Kidney (tissue), 14 donors: Measurements from ENCODE around the gene SLC22A23. TPM values are rescaled to one million over a fixed set of nuclear protein-coding genes. Genes with fewer than 3 reads are reported as not detected.
A peak's percentile ranks its signal among the peaks of the same experiment; 100 is the strongest.

Experiments
- DNase-seq, 5 donors: peaks; one replicate each; pipeline ENCODE4 v3.0.0-alpha.2; 2013 to 2020
- FAIRE-seq: peaks from 2 replicates; lab custom pipeline; 2012; peaks lifted over from hg19 to GRCh38; lab: Jason Lieb, UNC
- H3K27ac ChIP-seq, 2 donors: one replicate each; pipeline ENCODE4 v1.7.0; 2013; ENCODE audit warnings: low read depth in 2 of 2, low read length in 2 of 2, inconsistent platforms in 1 of 2
- H3K27me3 ChIP-seq: one replicate; pipeline ENCODE4 v1.7.1; 2013; ENCODE audit warnings: low read length, inconsistent platforms; ENCODE audit not compliant: control insufficient read depth, insufficient read depth
- H3K36me3 ChIP-seq, 3 donors: one replicate each; pipeline versions ENCODE4 v1.7.0 to v1.7.1; 2013; ENCODE audit warnings: low read length in 3 of 3, control low read depth in 1 of 3, inconsistent platforms in 1 of 3; ENCODE audit not compliant: insufficient read depth in 3 of 3, control insufficient read depth in 2 of 3
- H3K4me1 ChIP-seq, 3 donors: one replicate each; pipeline versions ENCODE4 v1.7.0 to v1.7.1; 2013; ENCODE audit warnings: low read length in 3 of 3, inconsistent platforms in 1 of 3, low read depth in 1 of 3; ENCODE audit not compliant: control insufficient read depth in 2 of 3, insufficient read depth in 2 of 3
- H3K4me3 ChIP-seq, 3 donors: one replicate each; pipeline versions ENCODE4 v1.7.0 to v1.8.1; 2013; ENCODE audit warnings: low read length in 3 of 3, control low read depth in 1 of 3, inconsistent platforms in 1 of 3
- H3K9ac ChIP-seq, 3 donors: one replicate each; pipeline versions ENCODE4 v1.7.0 to v1.7.1; 2013; ENCODE audit warnings: low read length in 3 of 3, control low read depth in 1 of 3, inconsistent platforms in 1 of 3
- H3K9me3 ChIP-seq, 3 donors: one replicate each; pipeline versions ENCODE4 v1.7.0 to v1.7.1; 2013; ENCODE audit warnings: low read length in 3 of 3, control low read depth in 1 of 3, inconsistent platforms in 1 of 3; ENCODE audit not compliant: control insufficient read depth in 2 of 3, insufficient read depth in 1 of 3
- intact Hi-C: fragments of 100-400 bp; cut with DNase I; formaldehyde crosslinking; loops from one replicate; pipeline ENCODE4 v1.11.1; 2022
- polyA plus RNA-seq: library from polyadenylated mRNA; stranded (reverse); fragments of 350-450 nt; fragmentation: Illumina TruSeq; extraction: RNeasy Lipid Tissue Mini Kit (QIAGEN cat#74804); gene quantifications from one replicate; pipeline ENCODE4 v1.2.3, GENCODE V29; 2014; ENCODE audit warnings: low read depth, low replicate concordance; ENCODE audit not compliant: insufficient read depth
- total RNA-seq: library from RNA; stranded (reverse); fragmentation: NEBNext Ultra II Directional; extraction: Animal tissue kit (Norgen Biotek cat#: 25700); gene quantifications from one replicate; pipeline ENCODE4 v1.2.1, GENCODE V29; 2021
- TF ChIP-seq, protein P1 (sequence below): IDR thresholded peaks from 3 replicates; pipeline ENCODE4 v1.5.1; 2012; ENCODE audit warnings: mild to moderate bottlenecking, moderate library complexity, borderline replicate concordance; ENCODE audit not compliant: insufficient read depth; ENCODE audit errors: extremely low read depth
- donor health status: control.
- donor health status: control.
- donor health status: control.
- donor health status: control.
- donor health status: control.
- donor health status: DM: yes; HTN: yes; CAD: no.
- donor health status: Normal renal cell carcinoma (clear cell type).

SLC22A23 gene
- total and polyA plus RNA-seq, 2 donors from 2014 or later = 5.3 to 5.7 TPM

DNA sequence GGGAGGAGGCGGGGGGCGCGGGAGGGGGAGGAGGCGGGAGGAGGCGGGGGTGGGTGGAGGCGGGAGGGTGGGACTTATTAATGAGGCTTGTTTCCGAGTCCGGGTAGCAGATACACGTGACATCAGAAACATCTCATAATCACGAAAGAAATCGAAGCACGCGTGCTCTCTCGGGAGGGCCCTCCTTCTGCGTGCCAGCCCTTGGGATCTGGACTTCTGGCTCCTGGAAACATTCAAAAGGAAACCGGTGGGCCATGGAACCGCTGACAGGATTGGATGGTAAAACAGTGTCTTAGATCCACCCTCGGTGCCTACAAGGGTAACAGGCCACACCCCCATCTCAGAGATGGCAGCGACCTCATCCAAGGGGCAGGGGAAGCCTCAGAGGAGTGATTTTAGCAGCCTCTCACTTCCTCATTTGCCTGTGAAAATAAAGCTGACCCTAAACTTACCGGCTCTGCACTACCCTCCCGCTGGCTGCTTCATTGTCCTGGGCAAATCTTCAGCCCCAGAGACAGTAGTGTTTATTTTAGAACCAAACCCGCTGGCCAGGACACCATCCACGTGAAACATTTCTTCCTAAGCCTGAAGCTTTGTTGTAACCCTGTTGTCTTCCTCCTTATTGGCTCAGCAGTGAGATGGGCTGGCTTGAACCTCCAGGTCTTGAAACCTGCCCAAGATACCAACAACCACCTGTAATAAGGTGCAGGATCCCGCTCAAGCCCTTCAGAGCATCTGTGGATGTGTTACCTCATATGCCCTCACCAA is 100.6 kb downstream of the SLC22A23 start:
- Histone ChIP-seq H3K27me3 (no peaks in the 10 kb centered on the region), H3K27ac (peak overlapping the region; percentile 86 to 93), H3K9ac (peak overlapping the region; percentile 8 to 67 (median 52)), H3K9me3 (no peaks in the 10 kb centered on the region), H3K36me3 (peaks cover 0 to 2% (median 0%) of the 10 kb centered on the region in 3 donors), H3K4me3 (peak overlapping the region; percentile 49 to 50 (median 50)), H3K4me1 (peaks cover 9 to 41% (median 39%) of the 10 kb centered on the region in 3 donors)
- TF ChIP-seq, protein P1, sequence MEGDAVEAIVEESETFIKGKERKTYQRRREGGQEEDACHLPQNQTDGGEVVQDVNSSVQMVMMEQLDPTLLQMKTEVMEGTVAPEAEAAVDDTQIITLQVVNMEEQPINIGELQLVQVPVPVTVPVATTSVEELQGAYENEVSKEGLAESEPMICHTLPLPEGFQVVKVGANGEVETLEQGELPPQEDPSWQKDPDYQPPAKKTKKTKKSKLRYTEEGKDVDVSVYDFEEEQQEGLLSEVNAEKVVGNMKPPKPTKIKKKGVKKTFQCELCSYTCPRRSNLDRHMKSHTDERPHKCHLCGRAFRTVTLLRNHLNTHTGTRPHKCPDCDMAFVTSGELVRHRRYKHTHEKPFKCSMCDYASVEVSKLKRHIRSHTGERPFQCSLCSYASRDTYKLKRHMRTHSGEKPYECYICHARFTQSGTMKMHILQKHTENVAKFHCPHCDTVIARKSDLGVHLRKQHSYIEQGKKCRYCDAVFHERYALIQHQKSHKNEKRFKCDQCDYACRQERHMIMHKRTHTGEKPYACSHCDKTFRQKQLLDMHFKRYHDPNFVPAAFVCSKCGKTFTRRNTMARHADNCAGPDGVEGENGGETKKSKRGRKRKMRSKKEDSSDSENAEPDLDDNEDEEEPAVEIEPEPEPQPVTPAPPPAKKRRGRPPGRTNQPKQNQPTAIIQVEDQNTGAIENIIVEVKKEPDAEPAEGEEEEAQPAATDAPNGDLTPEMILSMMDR = no peak
- no peak for FAIRE-seq
- intact Hi-C loops = no loop called here
- DNase-seq = peak; percentile 78 to 90 (median 87)

DNA sequence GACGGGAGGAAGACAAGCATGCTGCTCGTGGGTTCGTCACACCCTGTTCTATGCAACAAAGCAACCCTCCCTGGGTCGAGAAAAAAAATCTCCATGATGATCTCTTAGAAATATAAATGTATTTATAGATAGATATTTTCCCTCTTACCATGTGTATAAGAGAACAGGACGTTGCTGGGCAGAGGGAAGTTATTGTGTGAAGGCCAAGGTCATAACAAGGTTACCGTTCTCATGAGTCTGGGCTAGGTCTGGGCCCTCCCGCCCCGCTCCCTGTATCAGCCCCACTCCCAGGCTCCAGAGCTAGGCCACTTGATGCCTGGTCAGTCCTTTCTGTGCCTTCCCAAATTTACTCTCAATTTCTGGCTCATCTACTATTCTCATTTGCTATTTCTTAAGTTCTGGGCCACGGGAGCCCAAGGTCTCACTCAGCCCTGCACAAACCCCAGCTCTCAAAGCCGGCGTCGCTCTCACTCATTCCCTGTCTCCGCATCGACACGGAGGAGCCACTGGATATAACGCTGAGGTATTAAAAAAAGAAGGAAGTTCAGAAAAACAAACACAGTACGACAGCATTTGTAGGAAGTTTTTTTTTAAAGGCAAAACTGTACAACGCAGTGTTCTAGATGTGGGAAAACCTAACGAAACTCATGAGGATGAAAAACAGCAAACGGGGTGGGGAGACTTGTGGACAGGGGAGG is 101.3 kb downstream of the SLC22A23 start:
- Histone ChIP-seq H3K4me1 (peaks cover 12 to 44% (median 39%) of the 10 kb centered on the region in 3 donors), H3K4me3 (peak overlapping the region in 2 of 3 donors; percentile 26 to 35), H3K9ac (peak overlapping the region in 2 of 3 donors; percentile 24 to 59), H3K36me3 (peaks cover 0 to 2% (median 0%) of the 10 kb centered on the region in 3 donors), H3K27ac (peak overlapping the region; percentile 86 to 89), H3K27me3 (no peaks in the 10 kb centered on the region), H3K9me3 (no peaks in the 10 kb centered on the region)
- TF ChIP-seq, protein P1 = no peak
- intact Hi-C loops = no loop called here
- FAIRE-seq (no peak), DNase-seq (peak in 3 of 5 donors; percentile 31 to 67 (median 61))

- Histone ChIP-seq H3K9me3 (no peaks in the 10 kb centered on the region), H3K27me3 (no peaks in the 10 kb centered on the region), H3K36me3 (peaks cover 0 to 2% (median 0%) of the 10 kb centered on the region in 3 donors), H3K27ac (peak overlapping the region; percentile 86 to 89), H3K9ac (no peak overlapping the region), H3K4me1 (peaks cover 12 to 48% (median 39%) of the 10 kb centered on the region in 3 donors), H3K4me3 (no peak overlapping the region)
- DNase-seq = no peak
- intact Hi-C loops = no loop called here
- FAIRE-seq = no peak
- TF ChIP-seq, protein P1 = no peak
Measured at GRCh38 chr6:3355011-3355357, 101.9 kb downstream of the SLC22A23 start.
